H1 (cell line): ENCODE data around the gene BAAT. TPM values are rescaled to one million over a fixed set of nuclear protein-coding genes. Genes with fewer than 3 reads are reported as not detected.

Experiments used
- CTCF ChIA-PET: fragments of 300-600 bp; sonication (Branson Sonifier 250); formaldehyde crosslinking; loops from one replicate; lab custom pipeline; 2021; ENCODE audit not compliant: partially characterized antibody; lab: Charles Lee
- POLR2A ChIA-PET: fragments of 300-600 bp; sonication (Branson Sonifier 250); formaldehyde crosslinking; loops from one replicate; lab custom pipeline; 2021; ENCODE audit warnings: inconsistent platforms; ENCODE audit not compliant: partially characterized antibody; lab: Charles Lee
- DNase-seq, 2 experiments: peaks; one replicate each; pipeline versions ENCODE4 v3.0.0 to v3.0.0-alpha.2; 2010 to 2022; ENCODE audit warnings: low spot score in 2 of 2, low read depth in 1 of 2, mixed read lengths in 1 of 2
- FAIRE-seq: peaks from 2 replicates; lab custom pipeline; 2011; peaks lifted over from hg19 to GRCh38; lab: Jason Lieb, UNC
- H2AFZ ChIP-seq: 2 replicates; pipeline ENCODE4 v1.8.1; 2012; ENCODE audit warnings: low read length, inconsistent platforms
- H2AK5ac ChIP-seq: 2 replicates; pipeline ENCODE4 v1.6.1; 2013; ENCODE audit warnings: low read depth, low read length
- H2BK120ac ChIP-seq: replicated peaks from 2 replicates; pipeline ENCODE3; 2013; ENCODE audit warnings: low read depth, low read length, inconsistent platforms
- H2BK12ac ChIP-seq: 2 replicates; pipeline ENCODE4 v1.6.1; 2013; ENCODE audit warnings: low read depth, low read length
- H2BK15ac ChIP-seq: 2 replicates; pipeline ENCODE4 v1.6.1; 2013; ENCODE audit warnings: low read length
- H2BK20ac ChIP-seq: 2 replicates; pipeline ENCODE4 v1.6.1; 2013; ENCODE audit warnings: low read length
- H2BK5ac ChIP-seq: 2 replicates; pipeline ENCODE4 v1.6.1; 2013; ENCODE audit warnings: low read depth, low read length
- H3K14ac ChIP-seq: 2 replicates; pipeline ENCODE4 v1.6.1; 2013; ENCODE audit warnings: inconsistent platforms; ENCODE audit not compliant: insufficient read length
- H3K18ac ChIP-seq: 2 replicates; pipeline ENCODE4 v1.6.1; 2013; ENCODE audit warnings: low read length; ENCODE audit errors: extremely low read depth
- H3K23ac ChIP-seq: 2 replicates; pipeline ENCODE4 v1.6.1; 2013; ENCODE audit warnings: inconsistent platforms; ENCODE audit not compliant: insufficient read length
- H3K23me2 ChIP-seq: 2 replicates; pipeline ENCODE4 v1.6.1; 2013; ENCODE audit warnings: low read depth, low read length
- H3K27ac ChIP-seq: 2 replicates; pipeline ENCODE4 v1.6.1; 2011; ENCODE audit warnings: low read depth, low read length, inconsistent platforms
- H3K27me3 ChIP-seq, 4 experiments: replicated peaks in 1 of 4; 1 replicate in 1 of 4; 2 replicates in 3 of 4; pipeline versions ENCODE4 v1.6.1 to v1.8.1; 2011 to 2013; ENCODE audit warnings: low read length in 3 of 4, mild to moderate bottlenecking in 3 of 4, inconsistent platforms in 2 of 4, mixed read lengths in 2 of 4, moderate library complexity in 1 of 4; ENCODE audit not compliant: control insufficient read depth in 3 of 4, insufficient read depth in 3 of 4; ENCODE audit errors: extremely low read depth in 1 of 4
- H3K36me3 ChIP-seq, 4 experiments: 2 replicates each; pipeline versions ENCODE4 v1.6.1 to v1.8.1; 2011 to 2013; ENCODE audit warnings: mild to moderate bottlenecking in 4 of 4, low read length in 3 of 4, moderate library complexity in 2 of 4, control low read depth in 1 of 4, inconsistent platforms in 1 of 4; ENCODE audit not compliant: insufficient read depth in 4 of 4, control insufficient read depth in 2 of 4
- H3K4ac ChIP-seq: replicated peaks from 2 replicates; pipeline ENCODE3; 2013; ENCODE audit warnings: low read length, low read depth, mixed read lengths, inconsistent platforms; ENCODE audit not compliant: insufficient read length
- H3K4me1 ChIP-seq, 4 experiments: replicated peaks in 1 of 4; 1 replicate in 1 of 4; 2 replicates in 3 of 4; pipeline versions ENCODE4 v1.6.1 to v1.8.1; 2011 to 2013; ENCODE audit warnings: low read length in 3 of 4, inconsistent platforms in 2 of 4, mixed read lengths in 1 of 4; ENCODE audit not compliant: insufficient read depth in 4 of 4, control insufficient read depth in 3 of 4
- H3K4me2 ChIP-seq, 2 experiments: 2 replicates each; pipeline versions ENCODE4 v1.6.1 to v1.8.1; 2011 to 2013; ENCODE audit warnings: low read depth in 2 of 2, low read length in 2 of 2, control low read depth in 1 of 2, inconsistent platforms in 1 of 2, mild to moderate bottlenecking in 1 of 2; ENCODE audit not compliant: insufficient read depth in 1 of 2
- H3K4me3 ChIP-seq, 4 experiments: fragments of 200-600, 300-600 bp in 1 of 4; sonication (generic), shearing (Covaris generic), sonication (Bioruptor Twin) in 1 of 4; 2 replicates each; pipeline versions ENCODE4 v1.5.1 to v1.8.1; 2011 to 2016; ENCODE audit warnings: low read length in 4 of 4, low read depth in 3 of 4, control low read depth in 2 of 4, inconsistent platforms in 2 of 4, mild to moderate bottlenecking in 2 of 4, mixed read lengths in 1 of 4, moderate library complexity in 1 of 4; ENCODE audit not compliant: insufficient read depth in 2 of 4; ENCODE audit errors: extremely low read depth in 1 of 4
- H3K56ac ChIP-seq: replicated peaks from 2 replicates; pipeline ENCODE3; 2013; ENCODE audit warnings: low read depth, mild to moderate bottlenecking, mixed read lengths, low read length, inconsistent platforms; ENCODE audit not compliant: insufficient read length
- H3K79me1 ChIP-seq: 2 replicates; pipeline ENCODE4 v1.6.1; 2013; ENCODE audit warnings: low read depth, low read length, control low read depth
- H3K79me2 ChIP-seq, 2 experiments: 2 replicates each; pipeline versions ENCODE4 v1.6.1 to v1.8.1; 2012 to 2013; ENCODE audit warnings: low read length in 2 of 2, mild to moderate bottlenecking in 2 of 2, inconsistent platforms in 1 of 2; ENCODE audit not compliant: insufficient read depth in 2 of 2, control insufficient read depth in 1 of 2
- H3K9ac ChIP-seq, 4 experiments: replicated peaks in 1 of 4; 1 replicate in 1 of 4; 2 replicates in 3 of 4; pipeline versions ENCODE4 v1.6.1 to v1.8.1; 2011 to 2013; ENCODE audit warnings: low read depth in 3 of 4, low read length in 3 of 4, control low read depth in 2 of 4, mild to moderate bottlenecking in 2 of 4, moderate library complexity in 2 of 4, inconsistent platforms in 1 of 4; ENCODE audit errors: extremely low read depth in 1 of 4
- H3K9me3 ChIP-seq, 2 experiments: 2 replicates each; pipeline versions ENCODE4 v1.6.1 to v1.8.1; 2012 to 2013; ENCODE audit warnings: mild to moderate bottlenecking in 2 of 2, moderate library complexity in 2 of 2, control low read depth in 1 of 2, inconsistent platforms in 1 of 2, low read depth in 1 of 2, low read length in 1 of 2, mixed read lengths in 1 of 2; ENCODE audit not compliant: insufficient read depth in 2 of 2
- H4K20me1 ChIP-seq, 2 experiments: replicated peaks in 1 of 2; 2 replicates each; pipeline versions ENCODE3 to v1.8.1; 2011 to 2013; ENCODE audit warnings: inconsistent platforms in 2 of 2, low read length in 2 of 2, mild to moderate bottlenecking in 1 of 2; ENCODE audit not compliant: insufficient read depth in 2 of 2, control insufficient read depth in 1 of 2
- H4K5ac ChIP-seq: 2 replicates; pipeline ENCODE4 v1.6.1; 2013; ENCODE audit warnings: low read length, low read depth, mixed read lengths, inconsistent platforms; ENCODE audit not compliant: insufficient read length
- H4K8ac ChIP-seq: 2 replicates; pipeline ENCODE4 v1.8.0; 2013; ENCODE audit warnings: mild to moderate bottlenecking, moderate library complexity, low read length, inconsistent platforms; ENCODE audit not compliant: insufficient read depth; ENCODE audit errors: extremely low read depth
- H4K91ac ChIP-seq: replicated peaks from 2 replicates; pipeline ENCODE3; 2013; ENCODE audit warnings: low read length, mixed read lengths, inconsistent platforms; ENCODE audit not compliant: insufficient read length
- ATF3 ChIP-seq: IDR thresholded peaks from 2 replicates; pipeline ENCODE4 v1.6.1; 2011; ENCODE audit warnings: low read depth, mild to moderate bottlenecking, low read length; ENCODE audit not compliant: insufficient read depth
- BCL11A ChIP-seq, 2 experiments: IDR thresholded peaks; one replicate each; pipeline ENCODE4 v1.6.1; 2011; ENCODE audit warnings: low read depth in 2 of 2, low read length in 2 of 2, mild to moderate bottlenecking in 2 of 2
- CHD1 ChIP-seq: IDR thresholded peaks from 2 replicates; pipeline ENCODE4 v1.6.1; 2012; ENCODE audit warnings: low read depth, low read length, improper control_type of control experiment
- CTCF ChIP-seq, 3 experiments: IDR thresholded peaks; 1 replicate in 2 of 3; 2 replicates in 1 of 3; pipeline versions ENCODE4 v1.5.1 to v1.6.1; 2011; ENCODE audit warnings: low read length in 3 of 3, mild to moderate bottlenecking in 3 of 3, inconsistent platforms in 2 of 3, low read depth in 1 of 3, moderate library complexity in 1 of 3; ENCODE audit not compliant: insufficient read depth in 1 of 3; ENCODE audit errors: control extremely low read depth in 1 of 3
- HDAC6 ChIP-seq: IDR thresholded peaks from one replicate; pipeline ENCODE4 v1.7.1; 2012; ENCODE audit warnings: low read depth, mild to moderate bottlenecking, inconsistent platforms, low read length, moderate library complexity
- JUN ChIP-seq: IDR thresholded peaks from 2 replicates; pipeline ENCODE4 v1.6.1; 2011; ENCODE audit warnings: low read depth, mild to moderate bottlenecking, improper control_type of control experiment, low read length
- NANOG ChIP-seq: IDR thresholded peaks from 2 replicates; pipeline ENCODE4 v1.6.1; 2011; ENCODE audit warnings: low read length, low read depth, mild to moderate bottlenecking, inconsistent platforms; ENCODE audit not compliant: insufficient read depth, poor library complexity, severe bottlenecking
- POLR2A ChIP-seq, 2 experiments: IDR thresholded peaks; 1 replicate in 1 of 2; 2 replicates in 1 of 2; pipeline ENCODE4 v1.6.1; 2011; ENCODE audit warnings: low read depth in 2 of 2, low read length in 2 of 2, mild to moderate bottlenecking in 2 of 2; ENCODE audit errors: control extremely low read depth in 1 of 2
- RFX5 ChIP-seq: IDR thresholded peaks from 2 replicates; pipeline ENCODE4 v1.6.1; 2011; ENCODE audit warnings: low read depth, low read length, improper control_type of control experiment, borderline replicate concordance
- SIN3A ChIP-seq, 2 experiments: IDR thresholded peaks in 1 of 2; conservative IDR thresholded peaks in 1 of 2; 2 replicates each; pipeline ENCODE4 v1.6.1; 2011 to 2012; ENCODE audit warnings: low read length in 2 of 2, improper control_type of control experiment in 1 of 2, low read depth in 1 of 2, mild to moderate bottlenecking in 1 of 2
- SP2 ChIP-seq: IDR thresholded peaks from 2 replicates; pipeline ENCODE4 v1.6.1; 2012; ENCODE audit warnings: mild to moderate bottlenecking, low read length, inconsistent platforms
- TBP ChIP-seq: IDR thresholded peaks from 2 replicates; pipeline ENCODE4 v1.6.1; 2011; ENCODE audit warnings: low read depth, low read length, improper control_type of control experiment
- ZNF274 ChIP-seq: IDR thresholded peaks from 2 replicates; pipeline ENCODE4 v1.7.0; 2012; ENCODE audit warnings: low read length, borderline replicate concordance; ENCODE audit errors: extremely low read depth
- polyA plus RNA-seq, 7 experiments: library from polyadenylated mRNA; depleted of rRNA in 3 of 7; stranded (reverse) in 5 of 7; unstranded in 2 of 7; fragments of >200 nt in 5 of 7; fragments of 200-250 nt in 2 of 7; gene quantifications; 1 replicate in 5 of 7; 2 replicates in 1 of 7; 4 replicates in 1 of 7; pipeline versions ENCODE4 v1.2.1 to v1.2.3, GENCODE V29; 2011 to 2013; ENCODE audit warnings: missing spikeins in 2 of 7, mixed read lengths in 2 of 7
- total RNA-seq: library from RNA; stranded (reverse); fragmentation: NEBNext Ultra II Directional; extraction: Animal tissue kit (Norgen Biotek cat#: 25700); gene quantifications from 2 replicates; pipeline ENCODE4 v1.2.1, GENCODE V29; 2021

BAAT gene
- total and polyA plus RNA-seq, 2 of the 8 experiments (the other 6 are each of a cell fraction or from before 2014, with no cell fraction given) = 0.09 to 0.17 TPM

GRCh38 chr9:101360647-101361046 is 24.2 kb downstream of the BAAT start:
- Histone ChIP-seq H3K4me3 (no peak overlapping the region), H3K14ac (no peak overlapping the region), H3K79me2 (no peaks in the 10 kb centered on the region), H3K27ac (no peak overlapping the region), H3K23me2 (no peaks in the 10 kb centered on the region), H3K56ac (no peak overlapping the region), H4K91ac (no peak overlapping the region), H3K9ac (no peak overlapping the region), H3K27me3 (no peaks in the 10 kb centered on the region), H4K20me1 (no peaks in the 10 kb centered on the region), H4K8ac (no peak overlapping the region), H2BK20ac (no peak overlapping the region), H2AFZ (no peak overlapping the region), H3K23ac (no peak overlapping the region), H3K4me1 (no peaks in the 10 kb centered on the region), H2BK15ac (no peak overlapping the region), H3K18ac (no peak overlapping the region), H3K79me1 (no peaks in the 10 kb centered on the region), H2BK12ac (no peak overlapping the region), H2BK120ac (no peak overlapping the region), H3K4me2 (no peak overlapping the region), H2AK5ac (no peak overlapping the region), H3K4ac (no peak overlapping the region), H2BK5ac (no peak overlapping the region), H3K9me3 (no peaks in the 10 kb centered on the region), H3K36me3 (no peaks in the 10 kb centered on the region), H4K5ac (no peak overlapping the region)
- POLR2A ChIA-PET = no interaction called here
- DNase-seq = no peak
- CTCF ChIA-PET = no interaction called here
- no peak for FAIRE-seq
- TF ChIP-seq CTCF (IDR thresholded peaks at IDR 0.05; ENCODE audit: control extremely low read depth in 1 of 3, insufficient read depth in 1 of 3, low read depth in 1 of 3, low read length in 3 of 3) = no peak
- no peak for TF ChIP-seq RFX5
- TF ChIP-seq TBP = no peak
- no peak for TF ChIP-seq HDAC6
- no peak for TF ChIP-seq JUN
- no peak for TF ChIP-seq SP2
- no peak for TF ChIP-seq BCL11A (IDR thresholded peaks at IDR 0.05; ENCODE audit: low read depth in 2 of 2, low read length in 2 of 2)
- no peak for TF ChIP-seq POLR2A (IDR thresholded peaks at IDR 0.05; ENCODE audit: control extremely low read depth in 1 of 2, low read depth in 2 of 2, low read length in 2 of 2)
- TF ChIP-seq CHD1 = no peak
- no peak for TF ChIP-seq NANOG
- TF ChIP-seq ZNF274 = no peak
- TF ChIP-seq SIN3A (conservative IDR thresholded peaks at IDR 0.05 in 1 of 2, IDR thresholded peaks at IDR 0.05 in 1 of 2; ENCODE audit: low read depth in 1 of 2, low read length in 2 of 2) = no peak
- TF ChIP-seq ATF3 = no peak
